ENCODE data around the gene NR4A3. TPM values are rescaled to one million over a fixed set of nuclear protein-coding genes. Genes with fewer than 3 reads are reported as not detected.
A peak's percentile ranks its signal among the peaks of the same experiment; 100 is the strongest.

Gene NR4A3
- total RNA-seq, 2 experiments from 2014 or later, result 26.7 to 27.5 TPM

DNA sequence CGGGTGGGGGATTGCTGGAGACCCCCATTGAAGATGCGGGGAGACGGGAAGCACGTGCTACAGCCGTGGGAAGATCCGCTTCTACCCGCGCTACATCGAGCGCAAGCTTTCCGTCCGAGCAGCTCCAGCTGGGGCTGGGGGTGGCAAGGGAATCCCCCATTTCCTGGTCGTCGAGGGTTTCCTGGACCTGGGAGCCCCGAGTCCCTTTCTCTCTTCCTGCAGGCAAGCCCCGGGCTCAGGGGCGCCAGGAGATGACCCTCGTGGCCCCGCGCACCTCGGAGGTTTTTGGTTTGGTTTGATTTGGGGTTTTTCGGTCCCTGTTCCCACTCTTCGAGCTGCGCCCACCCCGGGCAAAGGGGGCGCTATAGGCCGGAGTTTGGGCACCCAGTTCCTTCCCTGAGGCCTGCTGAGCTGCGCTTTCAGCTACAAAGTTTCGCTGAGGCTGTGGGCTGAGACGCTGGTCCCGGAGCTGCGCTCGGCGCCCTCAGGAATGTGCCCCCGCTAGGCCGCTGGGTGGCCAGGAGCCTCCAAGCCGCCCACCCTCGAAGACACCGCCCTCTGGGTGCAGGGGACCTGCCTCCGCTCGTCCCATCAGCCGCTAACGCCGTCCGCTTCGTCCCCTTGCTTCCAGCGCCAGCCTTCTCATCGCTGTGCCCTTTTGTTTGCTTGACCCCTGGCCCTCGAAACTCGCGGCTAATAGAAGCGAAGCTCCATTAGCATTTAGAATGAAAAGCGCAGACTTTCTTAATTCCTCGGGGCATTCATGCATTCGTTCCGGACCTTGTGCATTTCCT lies 2.9 kb downstream of the NR4A3 start:
- Mint-ChIP-seq H3K9me3 (ENCODE audit: low read depth) (no peaks in the 10 kb centered on the region), H3K4me3 (peak overlapping the region; percentile 88), H3K27me3 (peaks cover 15% of the 10 kb centered on the region), H3K4me1 (peaks cover 50% of the 10 kb centered on the region), H3K36me3 (ENCODE audit: low read depth) (peaks cover 53% of the 10 kb centered on the region), H3K27ac (peak overlapping the region; percentile 56)
- POLR2A ChIA-PET, result interaction anchor here (0.6 to 1.0 kb wide), 2 partner anchors 82 to 163 kb away, joined by 3 read pairs; no protein-coding TSS in a partner anchor
- intact Hi-C loops (cut with DNase I, micrococcal nuclease), result loop anchor here (1.0 to 10.0 kb wide), 12 partner anchors 48 to 1710 kb away; partner anchors contain the start of genes ANKS6 (in 1 of the 2), RNF20 (in 1 of the 2) and TGFBR1 (in 1 of the 2)
- DNase-seq (peak; percentile 89), ATAC-seq (peak; percentile 8)
- CTCF ChIA-PET, result interaction anchor here (0.7 to 1.9 kb wide), 27 partner anchors 10 to 662 kb away, joined by 3 to 16 read pairs (median 3); no protein-coding TSS in a partner anchor

DNA sequence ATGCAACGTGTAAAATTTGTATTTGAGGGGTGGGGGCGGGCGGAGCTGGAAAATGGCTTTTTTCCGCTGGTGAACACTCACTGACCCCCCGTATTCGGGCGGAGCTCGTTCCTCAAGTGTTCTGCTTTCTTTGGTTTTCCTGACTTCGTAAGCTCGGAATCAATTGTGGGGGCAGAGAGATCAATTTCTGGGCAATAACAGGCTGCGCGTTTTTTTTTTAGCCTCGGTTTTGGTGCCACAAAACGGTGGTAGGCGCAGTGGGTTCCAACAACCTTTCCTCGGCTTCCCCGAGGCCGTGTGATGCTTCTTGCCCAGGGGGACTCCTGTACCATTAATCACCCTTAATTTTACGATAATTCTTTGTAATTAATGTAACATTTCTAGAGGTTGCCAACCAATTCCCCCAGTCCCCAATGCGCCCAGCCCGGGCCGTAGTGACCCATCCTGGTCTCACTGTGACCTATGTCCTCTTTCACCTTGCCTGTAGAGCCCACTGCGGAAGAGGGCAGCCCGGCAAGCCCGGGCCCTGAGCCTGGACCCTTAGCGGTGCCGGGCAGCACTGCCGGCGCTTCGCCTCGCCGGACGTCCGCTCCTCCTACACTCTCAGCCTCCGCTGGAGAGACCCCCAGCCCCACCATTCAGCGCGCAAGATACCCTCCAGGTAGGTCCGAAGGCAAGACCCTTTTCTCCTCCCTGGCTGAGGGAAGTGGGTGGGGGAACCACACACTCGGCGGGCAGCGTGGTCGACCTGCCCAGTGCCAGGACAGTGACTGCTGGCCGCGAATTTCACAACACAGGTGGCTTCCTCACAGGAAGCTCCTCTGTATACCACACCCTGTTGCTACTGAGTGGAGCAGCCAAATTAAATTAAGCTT lies 3.7 kb downstream of the NR4A3 start:
- Mint-ChIP-seq H3K9me3 (ENCODE audit: low read depth) (no peaks in the 10 kb centered on the region), H3K27ac (peak overlapping the region; percentile 0), H3K4me3 (peak overlapping the region; percentile 88), H3K27me3 (peaks cover 20% of the 10 kb centered on the region), H3K36me3 (ENCODE audit: low read depth) (peaks cover 61% of the 10 kb centered on the region), H3K4me1 (peaks cover 50% of the 10 kb centered on the region)
- ChIA-PET POLR2A (interaction anchor here (0.6 to 1.0 kb wide), 2 partner anchors 82 to 162 kb away, joined by 3 read pairs; no protein-coding TSS in a partner anchor), CTCF (interaction anchor here (0.6 to 1.9 kb wide), 24 partner anchors 9 to 662 kb away, joined by 3 to 16 read pairs (median 4); no protein-coding TSS in a partner anchor)
- intact Hi-C loops (cut with DNase I, micrococcal nuclease), result loop anchor here (1.0 to 10.0 kb wide), 6 partner anchors 14 to 1709 kb away; partner anchors contain the start of genes RNF20 (in 1 of the 2) and TGFBR1 (in 1 of the 2)
- ATAC-seq (no peak), DNase-seq (no peak)

DNA sequence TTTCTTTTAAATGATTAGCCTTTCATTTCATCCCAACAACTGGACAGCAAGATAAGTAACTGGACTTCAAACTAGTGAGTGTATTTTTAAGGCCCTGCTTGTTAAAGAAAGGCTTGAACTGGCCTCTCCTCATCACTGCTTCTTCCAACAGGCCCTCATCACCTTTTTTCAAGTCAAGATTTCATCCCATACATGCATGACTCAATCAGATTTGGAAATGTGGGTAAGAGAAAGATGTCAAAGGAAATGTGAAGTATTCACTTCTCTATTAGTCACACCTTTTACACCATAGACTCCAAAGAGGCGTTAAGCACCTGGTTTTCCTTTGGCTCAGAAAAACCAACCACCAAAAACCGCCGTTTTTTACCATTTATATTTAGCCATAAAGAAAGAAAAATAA lies 4.9 kb downstream of the NR4A3 start:
- no peak for DNase-seq
- POLR2A ChIA-PET, result no interaction called here
- H3K4me3 Mint-ChIP-seq, result peak overlapping the region; percentile 88
- H3K9me3 Mint-ChIP-seq (ENCODE audit: low read depth), result no peaks in the 10 kb centered on the region
- H3K27ac Mint-ChIP-seq, result peak overlapping the region; percentile 72
- CTCF ChIA-PET, result interaction anchor here (0.9 kb wide), 1 partner anchor 16 kb away, joined by 4 read pairs; no protein-coding TSS in a partner anchor
- H3K27me3 Mint-ChIP-seq, result peaks cover 22% of the 10 kb centered on the region
- ATAC-seq, result peak; percentile 28
- peaks cover 50% of the 10 kb centered on the region for H3K4me1 Mint-ChIP-seq
- intact Hi-C loops (cut with DNase I, micrococcal nuclease), result loop anchor here (1.0 to 10.0 kb wide), 6 partner anchors 15 to 1708 kb away; partner anchors contain the start of genes RNF20 (in 1 of the 2) and TGFBR1 (in 1 of the 2)
- peaks cover 70% of the 10 kb centered on the region for H3K36me3 Mint-ChIP-seq (ENCODE audit: low read depth)

GRCh38 chr9:99827244-99827643 lies 5.6 kb downstream of the NR4A3 start:
- Mint-ChIP-seq H3K4me3 (peak overlapping the region; percentile 88), H3K9me3 (ENCODE audit: low read depth) (no peaks in the 10 kb centered on the region), H3K36me3 (ENCODE audit: low read depth) (peaks cover 72% of the 10 kb centered on the region), H3K4me1 (peaks cover 50% of the 10 kb centered on the region), H3K27ac (peak overlapping the region; percentile 33), H3K27me3 (peaks cover 22% of the 10 kb centered on the region)
- POLR2A ChIA-PET, result no interaction called here
- no peak for DNase-seq
- CTCF ChIA-PET, result interaction anchor here (1.1 to 1.4 kb wide), 2 partner anchors 8 to 17 kb away, joined by 3 to 4 read pairs; no protein-coding TSS in a partner anchor
- no peak for ATAC-seq
- intact Hi-C loops (cut with DNase I, micrococcal nuclease), result loop anchor here (2.0 to 10.0 kb wide), 4 partner anchors 24 to 1708 kb away; partner anchors contain the start of genes RNF20 (in 1 of the 2) and TGFBR1 (in 1 of the 2)

DNA sequence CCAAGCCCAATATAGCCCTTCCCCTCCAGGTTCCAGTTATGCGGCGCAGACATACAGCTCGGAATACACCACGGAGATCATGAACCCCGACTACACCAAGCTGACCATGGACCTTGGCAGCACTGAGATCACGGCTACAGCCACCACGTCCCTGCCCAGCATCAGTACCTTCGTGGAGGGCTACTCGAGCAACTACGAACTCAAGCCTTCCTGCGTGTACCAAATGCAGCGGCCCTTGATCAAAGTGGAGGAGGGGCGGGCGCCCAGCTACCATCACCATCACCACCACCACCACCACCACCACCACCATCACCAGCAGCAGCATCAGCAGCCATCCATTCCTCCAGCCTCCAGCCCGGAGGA lies 6.3 kb downstream of the NR4A3 start:
- intact Hi-C loops (cut with DNase I, micrococcal nuclease), result loop anchor here (10.0 kb wide), 3 partner anchors 497 to 1707 kb away; partner anchors contain the start of genes RNF20 (in 1 of the 2) and TGFBR1 (in 1 of the 2)
- no peak for ATAC-seq
- H3K27ac Mint-ChIP-seq, result no peak overlapping the region
- H3K27me3 Mint-ChIP-seq, result peaks cover 22% of the 10 kb centered on the region
- peaks cover 48% of the 10 kb centered on the region for H3K4me1 Mint-ChIP-seq
- ChIA-PET CTCF (interaction anchor here (1.1 to 1.4 kb wide), 2 partner anchors 9 to 17 kb away, joined by 3 to 4 read pairs; no protein-coding TSS in a partner anchor), POLR2A (interaction anchor here (0.7 kb wide), 1 partner anchor 9 kb away, joined by 4 read pairs; no protein-coding TSS in a partner anchor)
- H3K9me3 Mint-ChIP-seq (ENCODE audit: low read depth), result no peaks in the 10 kb centered on the region
- H3K4me3 Mint-ChIP-seq, result peak overlapping the region; percentile 17
- DNase-seq, result no peak
- H3K36me3 Mint-ChIP-seq (ENCODE audit: low read depth), result peaks cover 73% of the 10 kb centered on the region

DNA sequence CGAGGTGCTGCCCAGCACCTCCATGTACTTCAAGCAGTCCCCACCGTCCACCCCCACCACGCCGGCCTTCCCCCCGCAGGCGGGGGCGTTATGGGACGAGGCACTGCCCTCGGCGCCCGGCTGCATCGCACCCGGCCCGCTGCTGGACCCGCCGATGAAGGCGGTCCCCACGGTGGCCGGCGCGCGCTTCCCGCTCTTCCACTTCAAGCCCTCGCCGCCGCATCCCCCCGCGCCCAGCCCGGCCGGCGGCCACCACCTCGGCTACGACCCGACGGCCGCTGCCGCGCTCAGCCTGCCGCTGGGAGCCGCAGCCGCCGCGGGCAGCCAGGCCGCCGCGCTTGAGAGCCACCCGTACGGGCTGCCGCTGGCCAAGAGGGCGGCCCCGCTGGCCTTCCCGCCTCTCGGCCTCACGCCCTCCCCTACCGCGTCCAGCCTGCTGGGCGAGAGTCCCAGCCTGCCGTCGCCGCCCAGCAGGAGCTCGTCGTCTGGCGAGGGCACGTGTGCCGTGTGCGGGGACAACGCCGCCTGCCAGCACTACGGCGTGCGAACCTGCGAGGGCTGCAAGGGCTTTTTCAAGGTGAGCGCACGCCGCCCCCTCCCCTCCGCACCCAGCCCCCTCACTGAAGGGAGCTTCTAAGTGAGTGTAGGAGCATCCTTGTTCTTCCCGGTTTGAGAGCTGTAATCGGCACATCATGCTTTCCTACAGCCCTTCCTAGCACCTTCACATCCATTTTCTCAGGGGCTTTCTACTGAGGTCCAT lies 6.9 kb downstream of the NR4A3 start:
- ChIA-PET POLR2A (interaction anchor here (0.7 kb wide), 1 partner anchor 9 kb away, joined by 4 read pairs; no protein-coding TSS in a partner anchor), CTCF (interaction anchor here (0.7 to 1.4 kb wide), 2 partner anchors 9 to 174 kb away, joined by 3 to 4 read pairs; no protein-coding TSS in a partner anchor)
- Mint-ChIP-seq H3K4me1 (peaks cover 47% of the 10 kb centered on the region), H3K4me3 (no peak overlapping the region), H3K27ac (no peak overlapping the region), H3K36me3 (ENCODE audit: low read depth) (peaks cover 75% of the 10 kb centered on the region), H3K27me3 (peaks cover 22% of the 10 kb centered on the region), H3K9me3 (ENCODE audit: low read depth) (no peaks in the 10 kb centered on the region)
- intact Hi-C loops (cut with DNase I, micrococcal nuclease), result loop anchor here (10.0 kb wide), 3 partner anchors 496 to 1706 kb away; partner anchors contain the start of genes RNF20 (in 1 of the 2) and TGFBR1 (in 1 of the 2)
- ATAC-seq (no peak), DNase-seq (no peak)

DNA sequence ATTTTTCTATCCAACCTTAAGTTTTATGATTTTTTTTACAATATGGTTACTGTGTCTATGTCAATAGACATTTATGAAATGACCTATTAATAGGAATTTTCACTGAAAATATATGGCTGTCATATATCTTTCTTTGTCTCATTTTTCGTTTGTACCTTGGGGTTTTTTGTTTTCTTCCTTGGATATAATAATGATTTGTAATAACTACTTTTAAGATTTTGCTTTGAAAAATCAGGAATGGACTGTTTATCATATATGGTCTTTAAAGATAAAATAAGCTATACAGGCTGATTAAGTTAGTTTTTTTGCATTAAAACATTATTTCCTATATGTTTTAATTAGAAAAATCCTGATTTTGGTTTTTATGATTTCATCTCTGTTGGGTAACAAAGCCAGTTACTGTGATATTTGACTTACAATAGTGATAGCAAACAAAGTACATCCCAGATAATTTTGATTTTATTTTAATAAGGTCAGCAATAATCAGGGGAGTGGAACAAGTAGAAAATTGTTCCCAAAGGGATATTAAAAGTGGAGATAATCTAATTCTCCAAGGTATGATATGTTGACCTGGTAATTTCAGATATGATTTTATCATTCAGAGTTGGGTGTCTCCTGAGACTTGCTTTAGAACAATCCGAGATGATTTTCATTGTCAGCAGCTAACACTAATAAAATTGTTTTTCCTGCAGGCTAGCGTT lies 10.3 kb downstream of the NR4A3 start:
- ATAC-seq, result no peak
- intact Hi-C loops (cut with DNase I, micrococcal nuclease), result no loop called here
- Mint-ChIP-seq H3K4me1 (peaks cover 19% of the 10 kb centered on the region), H3K36me3 (ENCODE audit: low read depth) (peaks cover 76% of the 10 kb centered on the region), H3K27ac (no peak overlapping the region), H3K27me3 (peaks cover 20% of the 10 kb centered on the region), H3K9me3 (ENCODE audit: low read depth) (no peaks in the 10 kb centered on the region), H3K4me3 (no peak overlapping the region)
- ChIA-PET CTCF (no interaction called here), POLR2A (no interaction called here)
- no peak for DNase-seq

DNA sequence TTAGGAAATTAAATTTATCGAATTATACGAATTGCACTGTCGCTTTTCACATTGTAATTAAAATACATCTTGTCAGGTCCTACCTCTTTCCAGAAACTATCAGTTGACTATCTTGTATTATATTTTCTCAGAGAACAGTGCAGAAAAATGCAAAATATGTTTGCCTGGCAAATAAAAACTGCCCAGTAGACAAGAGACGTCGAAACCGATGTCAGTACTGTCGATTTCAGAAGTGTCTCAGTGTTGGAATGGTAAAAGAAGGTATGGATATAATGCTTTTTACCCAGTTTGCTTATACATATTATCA lies 10.8 kb downstream of the NR4A3 start:
- POLR2A ChIA-PET, result no interaction called here
- H3K27ac Mint-ChIP-seq, result no peak overlapping the region
- no peaks in the 10 kb centered on the region for H3K9me3 Mint-ChIP-seq (ENCODE audit: low read depth)
- intact Hi-C loops (cut with DNase I, micrococcal nuclease), result no loop called here
- ATAC-seq, result no peak
- no peak for DNase-seq
- H3K27me3 Mint-ChIP-seq, result peaks cover 20% of the 10 kb centered on the region
- CTCF ChIA-PET, result no interaction called here
- H3K4me3 Mint-ChIP-seq, result no peak overlapping the region
- peaks cover 14% of the 10 kb centered on the region for H3K4me1 Mint-ChIP-seq
- peaks cover 74% of the 10 kb centered on the region for H3K36me3 Mint-ChIP-seq (ENCODE audit: low read depth)

- no peak overlapping the region for H3K27ac Mint-ChIP-seq
- H3K4me1 Mint-ChIP-seq, result peaks cover 7% of the 10 kb centered on the region
- POLR2A ChIA-PET, result no interaction called here
Observed at GRCh38 chr9:99833735-99834134, 12.1 kb downstream of the NR4A3 start.

GRCh38 chr9:99834474-99834873 lies 12.8 kb downstream of the NR4A3 start:
- CTCF ChIA-PET, result interaction anchor here (1.0 to 1.3 kb wide), 2 partner anchors 10 to 22 kb away, joined by 3 to 5 read pairs; no protein-coding TSS in a partner anchor
- H3K27ac Mint-ChIP-seq, result no peak overlapping the region

More at GRCh38 chr9:99833735-99834134, 12.1 kb downstream of the NR4A3 start:
- CTCF ChIA-PET, result interaction anchor here (1.0 kb wide), 1 partner anchor 9 kb away, joined by 5 read pairs; no protein-coding TSS in a partner anchor
- Mint-ChIP-seq H3K36me3 (ENCODE audit: low read depth) (peaks cover 77% of the 10 kb centered on the region), H3K27me3 (peaks cover 14% of the 10 kb centered on the region), H3K4me3 (no peak overlapping the region), H3K9me3 (ENCODE audit: low read depth) (no peaks in the 10 kb centered on the region)
- DNase-seq (no peak), ATAC-seq (peak; percentile 63)
- intact Hi-C loops (cut with DNase I, micrococcal nuclease), result no loop called here

More at GRCh38 chr9:99834474-99834873, 12.8 kb downstream of the NR4A3 start:
- Mint-ChIP-seq H3K9me3 (ENCODE audit: low read depth) (no peaks in the 10 kb centered on the region), H3K27me3 (peaks cover 7% of the 10 kb centered on the region), H3K4me3 (no peak overlapping the region), H3K36me3 (ENCODE audit: low read depth) (peaks cover 74% of the 10 kb centered on the region), H3K4me1 (peaks cover 1% of the 10 kb centered on the region)
- POLR2A ChIA-PET, result no interaction called here
- DNase-seq (no peak), ATAC-seq (no peak)
- intact Hi-C loops (cut with DNase I, micrococcal nuclease), result no loop called here

Data from activated CD4-positive, alpha-beta T cell treated with anti-CD3 and anti-CD28 coated beads for 36 hours (primary cell).